HS-27A (cell line): ENCODE measurements around the gene BPTF.
"Not testable (repeated sequence)": the region's sequence is repeated elsewhere in the genome, so short reads cannot be mapped to it uniquely, and the experiment has no call there.

Experiments
- DNase-seq: peaks from one replicate; pipeline ENCODE4 v3.0.0-alpha.2; 2012; ENCODE audit warnings: low read depth, missing footprints

The BPTF gene

GRCh38 chr17:67881083-67881482 lies 55.8 kb downstream of the BPTF start:
- no peak for DNase-seq

DNA sequence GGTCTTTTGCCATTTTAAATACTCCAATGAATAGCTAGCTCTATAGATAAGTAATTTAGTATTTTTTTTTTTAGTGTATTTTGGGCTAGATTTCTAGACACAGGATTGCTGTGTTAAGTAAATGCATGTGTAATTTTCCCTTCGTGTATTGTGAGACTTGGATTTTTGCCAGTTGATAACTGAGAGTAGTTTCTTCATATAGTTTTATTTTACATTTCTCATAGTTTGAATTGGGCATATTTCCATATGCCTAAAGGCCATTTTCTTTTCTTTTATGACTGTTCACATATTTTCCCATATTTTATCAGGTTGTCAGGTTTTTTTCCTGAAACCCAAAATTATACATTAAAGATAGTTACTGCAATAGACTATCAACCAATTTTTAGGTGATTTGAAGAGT lies 59.4 kb downstream of the BPTF start:
- DNase-seq: no peak

DNA sequence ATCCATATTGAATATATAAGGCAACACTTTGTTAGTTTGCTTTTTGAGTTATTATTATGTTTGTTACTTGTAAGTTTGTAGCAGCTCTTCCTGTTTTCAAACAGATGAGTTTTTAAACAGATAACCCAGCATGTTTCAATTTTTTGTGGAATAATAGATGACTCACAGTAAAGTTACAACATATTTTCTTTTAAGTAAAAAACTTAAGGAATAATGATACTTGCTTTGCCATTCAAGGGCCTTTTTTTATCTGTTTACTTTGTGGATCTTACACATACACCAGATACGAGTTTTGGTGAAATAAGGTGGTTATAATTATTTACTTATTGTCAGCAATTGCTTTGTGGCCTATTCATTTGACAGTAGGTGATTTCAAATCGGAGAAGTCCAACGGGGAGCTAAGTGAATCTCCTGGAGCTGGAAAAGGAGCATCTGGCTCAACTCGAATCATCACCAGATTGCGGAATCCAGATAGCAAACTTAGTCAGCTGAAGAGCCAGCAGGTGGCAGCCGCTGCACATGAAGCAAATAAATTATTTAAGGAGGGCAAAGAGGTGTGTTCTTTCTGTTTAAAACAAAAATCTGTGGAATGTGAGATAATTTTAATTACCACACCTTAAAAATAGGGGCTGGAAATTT lies 66.3 kb downstream of the BPTF start:
- DNase-seq: no peak

GRCh38 chr17:67902511-67903231 lies 77.4 kb downstream of the BPTF start:
- no peak for DNase-seq

GRCh38 chr17:67905298-67905697 lies 80.0 kb downstream of the BPTF start:
- DNase-seq: not testable (repeated sequence)

GRCh38 chr17:67910117-67910803 lies 85.0 kb downstream of the BPTF start:
- not testable (repeated sequence) for DNase-seq

DNA sequence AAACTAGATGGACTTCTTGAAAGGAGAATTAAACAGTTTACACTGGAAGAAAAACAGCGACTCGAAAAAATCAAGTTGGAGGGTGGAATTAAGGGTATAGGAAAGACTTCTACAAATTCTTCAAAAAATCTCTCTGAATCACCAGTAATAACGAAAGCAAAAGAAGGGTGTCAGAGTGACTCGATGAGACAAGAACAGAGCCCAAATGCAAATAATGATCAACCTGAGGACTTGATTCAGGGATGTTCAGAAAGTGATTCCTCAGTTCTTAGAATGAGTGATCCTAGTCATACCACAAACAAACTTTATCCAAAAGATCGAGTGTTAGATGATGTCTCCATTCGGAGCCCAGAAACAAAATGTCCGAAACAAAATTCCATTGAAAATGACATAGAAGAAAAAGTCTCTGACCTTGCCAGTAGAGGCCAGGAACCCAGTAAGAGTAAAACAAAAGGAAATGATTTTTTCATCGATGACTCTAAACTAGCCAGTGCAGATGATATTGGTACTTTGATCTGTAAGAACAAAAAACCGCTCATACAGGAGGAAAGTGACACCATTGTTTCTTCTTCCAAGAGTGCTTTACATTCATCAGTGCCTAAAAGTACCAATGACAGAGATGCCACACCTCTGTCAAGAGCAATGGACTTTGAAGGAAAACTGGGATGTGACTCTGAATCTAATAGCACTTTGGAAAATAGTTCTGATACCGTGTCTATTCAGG lies 85.9 kb downstream of the BPTF start:
- DNase-seq: no peak

GRCh38 chr17:67912088-67912487 lies 86.8 kb downstream of the BPTF start:
- no peak for DNase-seq

DNA sequence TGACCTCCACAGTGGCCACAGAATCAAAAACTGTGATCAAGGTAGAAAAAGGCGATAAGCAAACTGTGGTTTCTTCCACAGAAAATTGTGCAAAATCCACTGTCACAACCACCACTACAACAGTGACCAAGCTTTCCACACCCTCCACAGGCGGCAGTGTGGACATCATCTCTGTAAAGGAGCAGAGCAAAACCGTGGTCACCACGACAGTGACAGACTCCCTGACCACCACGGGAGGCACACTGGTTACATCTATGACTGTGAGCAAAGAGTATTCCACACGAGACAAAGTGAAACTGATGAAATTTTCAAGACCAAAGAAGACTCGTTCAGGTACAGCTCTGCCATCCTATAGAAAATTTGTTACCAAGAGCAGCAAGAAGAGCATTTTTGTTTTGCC lies 87.4 kb downstream of the BPTF start:
- DNase-seq: no peak

GRCh38 chr17:67920212-67920611 lies 94.9 kb downstream of the BPTF start:
- DNase-seq: no peak

GRCh38 chr17:67922503-67922902 lies 97.2 kb downstream of the BPTF start:
- DNase-seq: no peak

DNA sequence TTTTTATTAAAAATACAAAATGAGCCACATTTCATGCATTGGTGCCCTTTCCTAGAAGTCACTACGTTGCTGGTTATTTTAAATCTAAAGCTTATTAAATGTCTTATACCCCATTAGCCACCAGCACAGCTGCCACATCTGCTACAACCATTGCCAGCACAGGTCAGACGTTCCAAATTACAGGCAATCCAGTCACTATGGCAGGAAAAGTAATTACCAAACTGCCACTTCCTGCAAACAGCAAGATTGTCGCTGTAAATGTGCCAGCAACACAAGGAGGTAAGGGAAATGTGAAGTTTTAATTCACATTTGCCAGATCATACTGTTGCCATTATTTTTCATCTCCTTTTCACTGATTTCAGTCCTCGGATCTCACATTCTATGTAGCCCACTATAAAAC lies 103.5 kb downstream of the BPTF start:
- DNase-seq: not testable (repeated sequence)

DNA sequence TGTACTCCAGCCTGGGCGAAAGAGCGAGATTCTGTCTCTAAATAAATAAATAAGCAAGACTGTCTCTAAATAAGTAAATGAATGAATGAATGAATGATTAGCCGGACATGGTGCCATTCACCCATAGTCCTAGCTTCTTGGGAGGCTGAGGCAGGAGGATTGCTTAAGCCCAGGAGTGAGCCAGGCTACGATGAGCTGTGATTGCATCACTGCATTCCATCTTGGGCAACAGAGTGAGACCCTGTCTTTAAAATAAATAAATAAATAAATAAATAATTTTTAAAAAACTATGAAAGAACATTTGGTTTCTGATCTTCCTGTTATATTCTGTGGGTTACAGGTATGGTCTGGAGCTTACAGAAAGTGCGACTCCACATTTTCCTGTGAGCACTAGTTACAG lies 105.9 kb downstream of the BPTF start:
- DNase-seq: no peak

DNA sequence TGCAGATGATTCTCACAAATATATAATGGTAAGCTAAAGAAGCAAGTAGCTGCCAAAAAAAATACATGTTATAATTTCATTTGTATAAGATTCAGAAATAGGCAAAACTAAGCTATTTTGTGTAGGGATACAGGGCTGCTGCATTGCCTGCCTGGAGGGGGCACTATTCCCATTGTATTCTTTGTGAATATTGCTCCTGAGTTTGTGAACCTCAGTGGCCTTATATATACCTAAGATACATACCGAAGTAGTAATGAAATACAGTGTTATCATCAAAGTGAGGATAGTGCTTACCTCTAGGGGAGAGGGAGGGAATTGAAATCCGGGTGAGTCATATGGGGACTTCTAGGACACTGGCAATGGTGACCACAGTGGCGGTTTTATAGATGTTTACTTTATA lies 117.5 kb downstream of the BPTF start:
- DNase-seq: no peak

- DNase-seq: no peak
These were observed 118.7 kb downstream of the BPTF start for GRCh38 chr17:67944035-67944434.

- no peak for DNase-seq
These were observed 121.2 kb downstream of the BPTF start for GRCh38 chr17:67946513-67946912.

GRCh38 chr17:67947325-67947813 lies 122.1 kb downstream of the BPTF start:
- DNase-seq: no peak

- no peak for DNase-seq
These were observed 125.6 kb downstream of the BPTF start for GRCh38 chr17:67950945-67951344.

DNA sequence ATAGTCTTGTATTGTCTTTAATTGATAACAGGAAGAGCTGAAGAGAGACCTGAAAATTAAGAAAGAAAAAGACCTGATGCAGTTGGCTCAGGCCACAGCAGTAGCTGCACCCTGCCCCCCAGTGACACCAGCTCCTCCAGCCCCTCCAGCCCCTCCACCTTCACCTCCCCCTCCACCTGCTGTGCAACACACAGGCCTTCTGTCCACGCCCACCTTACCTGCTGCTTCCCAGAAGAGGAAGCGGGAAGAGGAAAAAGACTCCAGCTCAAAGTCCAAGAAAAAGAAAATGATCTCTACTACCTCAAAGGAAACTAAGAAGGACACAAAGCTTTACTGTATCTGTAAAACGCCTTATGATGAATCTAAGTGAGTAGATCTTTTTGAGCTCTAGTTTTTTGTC lies 134.2 kb downstream of the BPTF start:
- no peak for DNase-seq

DNA sequence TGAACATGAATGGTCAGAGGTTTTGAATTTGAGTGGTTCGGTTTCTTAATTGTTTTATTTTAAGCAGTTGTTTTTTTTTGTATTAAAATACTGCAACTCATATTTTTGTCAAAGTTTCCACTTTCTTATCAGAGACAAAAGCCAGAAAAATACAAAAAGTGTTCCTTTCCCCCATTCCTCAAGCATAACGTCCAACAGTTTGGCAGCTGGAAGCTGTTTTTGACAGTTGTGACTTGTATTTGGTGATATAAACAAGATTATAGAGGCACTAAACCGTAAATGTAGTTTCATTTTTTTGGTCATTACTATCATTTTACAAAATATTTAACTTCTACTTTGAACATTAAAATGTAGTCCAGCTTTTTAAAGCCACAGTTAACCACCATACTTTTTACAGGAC lies 135.0 kb downstream of the BPTF start:
- not testable (repeated sequence) for DNase-seq

DNA sequence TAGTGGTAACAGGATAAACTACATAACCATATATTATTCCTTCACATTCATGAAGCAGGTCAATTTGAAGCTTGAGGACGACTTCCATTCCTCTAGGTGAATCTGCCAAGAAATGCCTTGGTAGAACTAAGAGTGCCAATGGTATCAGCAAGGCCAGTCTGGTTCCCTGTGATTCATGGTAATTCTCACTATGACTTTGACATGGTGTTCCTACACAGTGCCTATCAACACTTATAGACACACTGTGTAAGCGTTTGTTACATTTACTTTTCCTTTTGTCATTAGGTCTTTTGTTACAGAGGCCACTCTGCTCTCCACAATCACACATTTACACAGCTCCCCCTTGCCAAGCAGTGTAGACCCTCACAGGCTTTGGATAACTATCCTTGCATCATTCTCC lies 136.9 kb downstream of the BPTF start:
- not testable (repeated sequence) for DNase-seq

DNA sequence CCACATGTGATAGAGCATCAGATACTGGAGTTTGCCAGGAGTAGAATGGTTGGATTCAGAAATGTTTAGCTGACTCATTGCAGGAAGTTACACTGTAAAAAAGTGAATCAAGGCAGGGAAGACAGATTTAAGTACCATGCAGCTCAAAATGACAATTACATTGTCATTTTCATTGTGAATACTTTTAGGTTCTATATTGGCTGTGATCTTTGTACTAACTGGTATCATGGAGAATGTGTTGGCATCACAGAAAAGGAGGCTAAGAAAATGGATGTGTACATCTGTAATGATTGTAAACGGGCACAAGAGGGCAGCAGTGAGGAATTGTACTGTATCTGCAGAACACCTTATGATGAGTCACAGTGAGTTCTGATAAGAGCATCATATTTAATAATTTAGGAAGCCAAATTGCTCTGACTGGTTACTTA lies 137.9 kb downstream of the BPTF start:
- peak; percentile 14 for DNase-seq
